ENCODE measurements around the gene XYLT1.

DNA sequence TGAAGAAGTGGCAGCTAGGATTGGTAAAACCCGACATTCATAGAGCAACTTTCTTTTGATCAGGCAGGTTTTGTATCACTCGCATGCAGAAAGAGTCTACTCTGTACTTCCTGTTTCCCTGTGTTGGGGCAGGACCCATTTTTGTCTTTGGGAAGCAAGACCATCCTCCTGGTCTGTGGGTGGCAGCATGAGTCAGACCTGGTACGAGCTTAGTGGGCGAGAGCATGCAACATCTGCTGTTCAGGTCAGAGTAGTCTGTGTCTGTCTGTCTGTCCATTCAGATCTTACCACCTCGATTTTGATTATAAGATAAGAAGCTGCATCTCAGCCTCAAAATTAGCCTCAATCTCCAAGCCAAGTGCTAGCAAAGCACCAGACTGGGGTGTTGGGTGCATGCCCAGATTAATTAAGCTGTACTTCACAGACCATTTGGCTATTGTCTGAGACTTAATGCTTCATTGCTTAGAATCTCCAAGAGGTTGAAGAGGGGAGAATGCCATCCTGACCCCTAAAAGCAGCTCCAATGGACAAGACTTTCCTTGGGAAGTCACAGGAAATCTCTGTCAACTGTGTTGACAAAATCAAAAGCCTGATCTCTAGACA lies 110.9 kb downstream of the XYLT1 start:
- TF ChIP-seq MXI1 (IDR thresholded peaks at IDR 0.05; ENCODE audit: borderline replicate concordance, low read depth, low read length): no peak
- TF ChIP-seq, protein P1, sequence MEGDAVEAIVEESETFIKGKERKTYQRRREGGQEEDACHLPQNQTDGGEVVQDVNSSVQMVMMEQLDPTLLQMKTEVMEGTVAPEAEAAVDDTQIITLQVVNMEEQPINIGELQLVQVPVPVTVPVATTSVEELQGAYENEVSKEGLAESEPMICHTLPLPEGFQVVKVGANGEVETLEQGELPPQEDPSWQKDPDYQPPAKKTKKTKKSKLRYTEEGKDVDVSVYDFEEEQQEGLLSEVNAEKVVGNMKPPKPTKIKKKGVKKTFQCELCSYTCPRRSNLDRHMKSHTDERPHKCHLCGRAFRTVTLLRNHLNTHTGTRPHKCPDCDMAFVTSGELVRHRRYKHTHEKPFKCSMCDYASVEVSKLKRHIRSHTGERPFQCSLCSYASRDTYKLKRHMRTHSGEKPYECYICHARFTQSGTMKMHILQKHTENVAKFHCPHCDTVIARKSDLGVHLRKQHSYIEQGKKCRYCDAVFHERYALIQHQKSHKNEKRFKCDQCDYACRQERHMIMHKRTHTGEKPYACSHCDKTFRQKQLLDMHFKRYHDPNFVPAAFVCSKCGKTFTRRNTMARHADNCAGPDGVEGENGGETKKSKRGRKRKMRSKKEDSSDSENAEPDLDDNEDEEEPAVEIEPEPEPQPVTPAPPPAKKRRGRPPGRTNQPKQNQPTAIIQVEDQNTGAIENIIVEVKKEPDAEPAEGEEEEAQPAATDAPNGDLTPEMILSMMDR (conservative IDR thresholded peaks at IDR 0.05; ENCODE audit: low read depth, low read length): no peak
- TF ChIP-seq MAFK (IDR thresholded peaks at IDR 0.05; ENCODE audit: low read depth, low read length): no peak
- TF ChIP-seq POLR2A (IDR thresholded peaks at IDR 0.05; ENCODE audit: low read depth, low read length): no peak
- TF ChIP-seq, protein P2, sequence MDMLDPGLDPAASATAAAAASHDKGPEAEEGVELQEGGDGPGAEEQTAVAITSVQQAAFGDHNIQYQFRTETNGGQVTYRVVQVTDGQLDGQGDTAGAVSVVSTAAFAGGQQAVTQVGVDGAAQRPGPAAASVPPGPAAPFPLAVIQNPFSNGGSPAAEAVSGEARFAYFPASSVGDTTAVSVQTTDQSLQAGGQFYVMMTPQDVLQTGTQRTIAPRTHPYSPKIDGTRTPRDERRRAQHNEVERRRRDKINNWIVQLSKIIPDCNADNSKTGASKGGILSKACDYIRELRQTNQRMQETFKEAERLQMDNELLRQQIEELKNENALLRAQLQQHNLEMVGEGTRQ (IDR thresholded peaks at IDR 0.05; ENCODE audit: low read depth, low read length): no peak
- TF ChIP-seq FOS (IDR thresholded peaks at IDR 0.05; ENCODE audit: low read depth, low read length): no peak
- no peak for TF ChIP-seq RFX5 (IDR thresholded peaks at IDR 0.05; ENCODE audit: low read depth, low read length)
- TF ChIP-seq CEBPB (IDR thresholded peaks at IDR 0.05; ENCODE audit: low read depth, low read length): no peak
